Limb (tissue), 2 donors: Measurements from ENCODE around the gene UGT2A3.

Experiments used
- DNase-seq, 2 donors: peaks; one replicate each; pipeline ENCODE4 v3.0.0-alpha.2; 2016; ENCODE audit errors: extremely low spot score in 2 of 2

UGT2A3 gene

GRCh38 chr4:68917016-68917415 lies 34.6 kb downstream of the UGT2A3 start:
- no peak for DNase-seq

GRCh38 chr4:68912807-68913206 lies 38.8 kb downstream of the UGT2A3 start:
- DNase-seq: no peak

GRCh38 chr4:68909385-68909784 lies 42.2 kb downstream of the UGT2A3 start:
- no peak for DNase-seq

- no peak for DNase-seq
Measured at GRCh38 chr4:68907788-68908700, 43.6 kb downstream of the UGT2A3 start.

- no peak for DNase-seq
Measured at GRCh38 chr4:68907245-68907644, 44.4 kb downstream of the UGT2A3 start.

GRCh38 chr4:68906780-68907137 lies 44.8 kb downstream of the UGT2A3 start:
- no peak for DNase-seq

GRCh38 chr4:68905939-68906779 lies 45.4 kb downstream of the UGT2A3 start:
- DNase-seq: peak in 1 of 2 donors; percentile 11

GRCh38 chr4:68905598-68905938 lies 46.0 kb downstream of the UGT2A3 start:
- DNase-seq: no peak

- no peak for DNase-seq
Measured at GRCh38 chr4:68904786-68905185, 46.8 kb downstream of the UGT2A3 start.

GRCh38 chr4:68896749-68897148 lies 54.9 kb downstream of the UGT2A3 start:
- DNase-seq: no peak

- no peak for DNase-seq
Measured at GRCh38 chr4:68895561-68896198, 55.9 kb downstream of the UGT2A3 start.

GRCh38 chr4:68892861-68893260 lies 58.7 kb downstream of the UGT2A3 start:
- no peak for DNase-seq

- no peak for DNase-seq
Measured at GRCh38 chr4:68891678-68892077, 59.9 kb downstream of the UGT2A3 start.

- no peak for DNase-seq
Measured at GRCh38 chr4:68885545-68885944, 66.1 kb downstream of the UGT2A3 start.

- DNase-seq: no peak
Measured at GRCh38 chr4:68883870-68884269, 67.7 kb downstream of the UGT2A3 start.
